H9 (cell line): ENCODE results near the gene TSPAN11. TPM values are rescaled to one million over a fixed set of nuclear protein-coding genes. Genes with fewer than 3 reads are reported as not detected.

ENCODE experiments used
- DNase-seq: peaks from one replicate; pipeline ENCODE4 v3.0.0-alpha.2; 2017
- H2AFZ ChIP-seq: one replicate; pipeline ENCODE4 v1.6.1; 2013; ENCODE audit warnings: mild to moderate bottlenecking, low read length, control low read depth, moderate library complexity
- H2AK5ac ChIP-seq: 2 replicates; pipeline ENCODE4 v1.6.1; 2013; ENCODE audit warnings: low read length, control low read depth, mixed read lengths; ENCODE audit not compliant: insufficient read length
- H2BK120ac ChIP-seq: one replicate; pipeline ENCODE4 v1.6.1; 2013; ENCODE audit warnings: low read depth, mild to moderate bottlenecking, low read length, control low read depth, inconsistent platforms; ENCODE audit not compliant: poor library complexity, severe bottlenecking
- H2BK12ac ChIP-seq: 2 replicates; pipeline ENCODE4 v1.6.1; 2013; ENCODE audit warnings: low read length, control low read depth, mixed read lengths, low read depth; ENCODE audit not compliant: insufficient read length
- H2BK15ac ChIP-seq: 2 replicates; pipeline ENCODE4 v1.6.1; 2013; ENCODE audit warnings: low read depth, low read length, control low read depth
- H2BK20ac ChIP-seq: one replicate; pipeline ENCODE4 v1.6.1; 2013; ENCODE audit warnings: low read depth, mild to moderate bottlenecking, low read length, control low read depth, inconsistent platforms; ENCODE audit not compliant: poor library complexity, severe bottlenecking
- H2BK5ac ChIP-seq: 2 replicates; pipeline ENCODE4 v1.6.1; 2013; ENCODE audit warnings: low read length, control low read depth, mixed read lengths; ENCODE audit not compliant: insufficient read length
- H3K14ac ChIP-seq: 2 replicates; pipeline ENCODE4 v1.6.1; 2013; ENCODE audit warnings: low read length, control low read depth; ENCODE audit not compliant: insufficient read depth
- H3K18ac ChIP-seq: 2 replicates; pipeline ENCODE4 v1.6.1; 2013; ENCODE audit warnings: low read depth, mild to moderate bottlenecking, mixed read lengths, low read length, control low read depth; ENCODE audit not compliant: insufficient read length
- H3K23ac ChIP-seq: 2 replicates; pipeline ENCODE4 v1.6.1; 2013; ENCODE audit warnings: low read length, control low read depth, mixed read lengths, low read depth; ENCODE audit not compliant: insufficient read length
- H3K23me2 ChIP-seq: 2 replicates; pipeline ENCODE4 v1.6.1; 2013; ENCODE audit warnings: low read depth, mild to moderate bottlenecking, mixed read lengths, low read length, control low read depth; ENCODE audit not compliant: insufficient read length, poor library complexity, severe bottlenecking
- H3K27ac ChIP-seq: 2 replicates; pipeline ENCODE4 v1.5.1; 2013; ENCODE audit warnings: low read length, control low read depth, mixed read lengths, low read depth; ENCODE audit not compliant: insufficient read length
- H3K27me3 ChIP-seq: 2 replicates; pipeline ENCODE4 v1.6.1; 2013; ENCODE audit warnings: low read length, control low read depth, inconsistent platforms; ENCODE audit not compliant: insufficient read depth
- H3K4ac ChIP-seq: 2 replicates; pipeline ENCODE4 v1.6.1; 2013; ENCODE audit warnings: low read depth, mild to moderate bottlenecking, control low read depth, inconsistent platforms, low read length, moderate library complexity
- H3K4me1 ChIP-seq: 2 replicates; pipeline ENCODE4 v1.6.1; 2013; ENCODE audit warnings: low read length, control low read depth, inconsistent platforms; ENCODE audit not compliant: insufficient read depth
- H3K4me2 ChIP-seq: 2 replicates; pipeline ENCODE4 v1.6.1; 2013; ENCODE audit warnings: low read length, control low read depth, mixed read lengths; ENCODE audit not compliant: insufficient read length, insufficient read depth
- H3K56ac ChIP-seq: 2 replicates; pipeline ENCODE4 v1.6.1; 2013; ENCODE audit warnings: low read depth, mild to moderate bottlenecking, mixed read lengths, low read length, control low read depth; ENCODE audit not compliant: insufficient read length
- H3K79me1 ChIP-seq: 2 replicates; pipeline ENCODE4 v1.6.1; 2013; ENCODE audit warnings: low read depth, mild to moderate bottlenecking, moderate library complexity, low read length, control low read depth, inconsistent platforms; ENCODE audit not compliant: insufficient read depth, poor library complexity, severe bottlenecking
- H3K79me2 ChIP-seq: 2 replicates; pipeline ENCODE4 v1.6.1; 2013; ENCODE audit warnings: low read length, control low read depth, inconsistent platforms; ENCODE audit not compliant: insufficient read depth
- H3K9ac ChIP-seq: 2 replicates; pipeline ENCODE4 v1.6.1; 2013; ENCODE audit warnings: low read length, control low read depth, mixed read lengths; ENCODE audit not compliant: insufficient read length; ENCODE audit errors: extremely low read depth
- H3K9me3 ChIP-seq: one replicate; pipeline ENCODE4 v1.6.1; 2013; ENCODE audit warnings: low read depth, low read length, inconsistent platforms; ENCODE audit not compliant: control insufficient read depth
- H3T11ph ChIP-seq: one replicate; pipeline ENCODE4 v1.6.1; 2013; ENCODE audit warnings: mild to moderate bottlenecking, low read length, control low read depth, inconsistent platforms
- H4K20me1 ChIP-seq: one replicate; pipeline ENCODE4 v1.6.1; 2013; ENCODE audit not compliant: control insufficient read depth, insufficient read length, insufficient read depth
- H4K5ac ChIP-seq: 2 replicates; pipeline ENCODE4 v1.6.1; 2013; ENCODE audit warnings: low read depth, mild to moderate bottlenecking, mixed read lengths, low read length, control low read depth; ENCODE audit not compliant: insufficient read length
- H4K8ac ChIP-seq: replicated peaks from 2 replicates; pipeline ENCODE4 v1.6.1; 2013; ENCODE audit warnings: low read length, control low read depth, mixed read lengths, low read depth; ENCODE audit not compliant: insufficient read length
- H4K91ac ChIP-seq: 2 replicates; pipeline ENCODE4 v1.6.1; 2013; ENCODE audit warnings: low read depth, mild to moderate bottlenecking, moderate library complexity, mixed read lengths, low read length, control low read depth; ENCODE audit not compliant: insufficient read length
- H3K27ac Mint-ChIP-seq, 3 experiments: 2 replicates in 2 of 3; 3 replicates in 1 of 3; pipeline ENCODE4 v1.8.0; 2020 to 2021; ENCODE audit warnings: mixed read lengths in 3 of 3, mild to moderate bottlenecking in 1 of 3, moderate library complexity in 1 of 3
- H3K27me3 Mint-ChIP-seq: 2 replicates; pipeline ENCODE4 v1.8.0; 2021; ENCODE audit warnings: low read depth, mild to moderate bottlenecking, moderate library complexity, mixed read lengths
- H3K36me3 Mint-ChIP-seq, 3 experiments: 2 replicates in 2 of 3; 3 replicates in 1 of 3; pipeline ENCODE4 v1.8.0; 2020 to 2021; ENCODE audit warnings: low read depth in 3 of 3, mixed read lengths in 3 of 3; ENCODE audit not compliant: insufficient read depth in 1 of 3
- H3K4me1 Mint-ChIP-seq, 2 experiments: 2 replicates each; pipeline ENCODE4 v1.8.0; 2020; ENCODE audit warnings: mixed read lengths in 2 of 2
- H3K4me3 Mint-ChIP-seq, 2 experiments: 2 replicates in 1 of 2; 3 replicates in 1 of 2; pipeline ENCODE4 v1.8.0; 2020 to 2021; ENCODE audit warnings: mild to moderate bottlenecking in 2 of 2, mixed read lengths in 2 of 2, moderate library complexity in 1 of 2
- H3K9me3 Mint-ChIP-seq, 2 experiments: 2 replicates in 1 of 2; 3 replicates in 1 of 2; pipeline ENCODE4 v1.8.0; 2020; ENCODE audit warnings: mild to moderate bottlenecking in 2 of 2, mixed read lengths in 2 of 2, moderate library complexity in 1 of 2
- WGBS: extraction: QIAGEN DNeasy Blood & Tissue Kit; methylation state at CpG from one replicate; pipeline ENCODE4 v1.1.7; 2013; ENCODE audit warnings: missing lambda C conversion rate, low lambda C conversion rate, mixed read lengths; ENCODE audit not compliant: insufficient read length; ENCODE audit errors: extremely low coverage; 5-methylcytosine and 5-hydroxymethylcytosine counted together
- total RNA-seq: library from RNA; stranded (reverse); gene quantifications from 2 replicates; pipeline ENCODE4 v1.2.1, GENCODE V29; 2021
- TF ChIP-seq, protein P1 (sequence below): fragments of 200-600 bp; sonication (generic); conservative IDR thresholded peaks from 3 replicates; pipeline ENCODE4 v1.8.0; 2021; ENCODE audit warnings: antibody characterized with exemption, mild to moderate bottlenecking

TSPAN11 gene
- total RNA-seq, 1 experiment from 2014 or later, result 4.2 TPM

GRCh38 chr12:30969006-30969405 lies 42.5 kb downstream of the TSPAN11 start:
- H4K91ac ChIP-seq, result no peak overlapping the region
- H2BK120ac ChIP-seq, result no peak overlapping the region
- H3K4me2 ChIP-seq, result no peak overlapping the region
- H3T11ph ChIP-seq, result no peak overlapping the region
- Mint-ChIP-seq H3K36me3 (no peaks in the 10 kb centered on the region), H3K9me3 (no peaks in the 10 kb centered on the region), H3K27me3 (peaks cover 8% of the 10 kb centered on the region), H3K4me1 (peaks cover 9 to 16% of the 10 kb centered on the region in 2 experiments), H3K27ac (no peak overlapping the region), H3K4me3 (no peak overlapping the region)
- TF ChIP-seq, protein P1, sequence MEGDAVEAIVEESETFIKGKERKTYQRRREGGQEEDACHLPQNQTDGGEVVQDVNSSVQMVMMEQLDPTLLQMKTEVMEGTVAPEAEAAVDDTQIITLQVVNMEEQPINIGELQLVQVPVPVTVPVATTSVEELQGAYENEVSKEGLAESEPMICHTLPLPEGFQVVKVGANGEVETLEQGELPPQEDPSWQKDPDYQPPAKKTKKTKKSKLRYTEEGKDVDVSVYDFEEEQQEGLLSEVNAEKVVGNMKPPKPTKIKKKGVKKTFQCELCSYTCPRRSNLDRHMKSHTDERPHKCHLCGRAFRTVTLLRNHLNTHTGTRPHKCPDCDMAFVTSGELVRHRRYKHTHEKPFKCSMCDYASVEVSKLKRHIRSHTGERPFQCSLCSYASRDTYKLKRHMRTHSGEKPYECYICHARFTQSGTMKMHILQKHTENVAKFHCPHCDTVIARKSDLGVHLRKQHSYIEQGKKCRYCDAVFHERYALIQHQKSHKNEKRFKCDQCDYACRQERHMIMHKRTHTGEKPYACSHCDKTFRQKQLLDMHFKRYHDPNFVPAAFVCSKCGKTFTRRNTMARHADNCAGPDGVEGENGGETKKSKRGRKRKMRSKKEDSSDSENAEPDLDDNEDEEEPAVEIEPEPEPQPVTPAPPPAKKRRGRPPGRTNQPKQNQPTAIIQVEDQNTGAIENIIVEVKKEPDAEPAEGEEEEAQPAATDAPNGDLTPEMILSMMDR, result no peak
- no peak overlapping the region for H3K14ac ChIP-seq
- H3K23ac ChIP-seq, result no peak overlapping the region
- no peaks in the 10 kb centered on the region for H3K79me2 ChIP-seq
- no CpG with 5 or more reads among the region's 3 CpGs for WGBS
- no peak overlapping the region for H2BK20ac ChIP-seq
- no peak overlapping the region for H2BK15ac ChIP-seq
- H2AK5ac ChIP-seq, result no peak overlapping the region
- H3K56ac ChIP-seq, result no peak overlapping the region
- H3K23me2 ChIP-seq, result no peaks in the 10 kb centered on the region
- H2BK12ac ChIP-seq, result no peak overlapping the region
- no peak overlapping the region for H3K18ac ChIP-seq
- H3K4ac ChIP-seq, result no peak overlapping the region
- H3K9me3 ChIP-seq, result no peaks in the 10 kb centered on the region
- 0 out of 2 replicates have a peak, but pooled peaks cover 3% of the 10 kb centered on the region for H3K27me3 ChIP-seq
- H2BK5ac ChIP-seq, result no peak overlapping the region
- H4K5ac ChIP-seq, result no peak overlapping the region
- H4K8ac ChIP-seq, result no peak overlapping the region
- H4K20me1 ChIP-seq, result no peaks in the 10 kb centered on the region
- no peak for DNase-seq
- H2AFZ ChIP-seq, result no peak overlapping the region
- H3K79me1 ChIP-seq, result no peaks in the 10 kb centered on the region
- no peak overlapping the region for H3K27ac ChIP-seq
- H3K9ac ChIP-seq, result no peak overlapping the region
- no peaks in the 10 kb centered on the region for H3K4me1 ChIP-seq
